Pancreas (tissue), 10 donors: ENCODE results near the gene ROBO1. TPM values are rescaled to one million over a fixed set of nuclear protein-coding genes. Genes with fewer than 3 reads are reported as not detected.
"Not testable (repeated sequence)": the region's sequence is repeated elsewhere in the genome, so short reads cannot be mapped to it uniquely, and the experiment has no call there.

Experiments used
- ATAC-seq, 4 donors: fragments of 200-7000 bp; cut with Tn5 transposase; one replicate each; pipeline versions ENCODE4 v1.8.0 to v1.9.1; 2020; ENCODE audit warnings: mild to moderate bottlenecking in 4 of 4, moderate library complexity in 4 of 4
- DNase-seq, 6 donors: peaks; one replicate each; pipeline ENCODE4 v3.0.0-alpha.2; 2020
- FAIRE-seq: peaks from 2 replicates; lab custom pipeline; 2012; peaks lifted over from hg19 to GRCh38; lab: Jason Lieb, UNC
- H3K27ac ChIP-seq, 4 donors: fragments of 200-600 bp; sonication (generic); 1 replicate in 3 of 4; 2 replicates in 1 of 4; pipeline versions ENCODE4 v1.5.0 to v1.8.0; 2020
- H3K27me3 ChIP-seq, 4 donors: fragments of 200-600 bp; one replicate each; pipeline ENCODE4 v1.8.0; 2021
- H3K36me3 ChIP-seq, 3 donors: fragments of 200-600 bp; sonication (generic) in 1 of 3; one replicate each; pipeline versions ENCODE4 v1.5.0 to v1.8.0; 2020 to 2021
- H3K4me1 ChIP-seq, 3 donors: fragments of 200-600 bp; one replicate each; pipeline ENCODE4 v1.8.0; 2021
- H3K4me3 ChIP-seq, 4 donors: fragments of 200-600 bp; sonication (generic) in 2 of 4; one replicate each; pipeline versions ENCODE4 v1.5.0 to v1.8.0; 2020 to 2021
- H3K9me3 ChIP-seq, 4 donors: fragments of 200-600 bp; one replicate each; pipeline ENCODE4 v1.8.0; 2021
- CTCF ChIP-seq, 4 donors: fragments of 200-600 bp; sonication (generic) in 3 of 4; IDR thresholded peaks; one replicate each; pipeline versions ENCODE4 v1.5.0 to v1.8.0; 2021; ENCODE audit warnings: antibody characterized with exemption in 4 of 4
- WGBS, 2 donors: extraction: QIAGEN DNeasy Blood & Tissue Kit; methylation state at CpG; one replicate each; pipeline ENCODE4 v1.1.7; 2013; 5-methylcytosine and 5-hydroxymethylcytosine counted together
- intact Hi-C, 3 donors: fragments of 100-400 bp; cut with DNase I; formaldehyde crosslinking; loops; one replicate each; pipeline versions ENCODE4 v1.11.1 to v1.14.2; 2022
- polyA plus RNA-seq, 2 donors: library from polyadenylated mRNA; stranded (reverse); fragments of 200-250 nt; gene quantifications; one replicate each; pipeline ENCODE4 v1.2.3, GENCODE V29; 2013
- total RNA-seq, 6 donors: library from RNA; stranded (reverse); fragmentation: NEBNext Ultra II Directional in 4 of 6; extraction: Animal tissue kit (Norgen Biotek cat#: 25700) in 4 of 6; gene quantifications; one replicate each; pipeline versions ENCODE4 v1.2.1 to v1.2.4, GENCODE V29; 2021 to 2023
- donor health status: healthy with polysubstance abuse.
- donor health status: DM: no; HTN: no; CAD: no; lungs with moderate emphysema.
- donor health status: DM: no; HTN: no; CAD: no.
- donor health status: control.
- donor health status: control.
- donor health status: Bipolar disorder and iron deficiency.
- donor health status: DM: yes; HTN: yes; CAD: no.
- donor health status: DM: no; HTN: no; CAD: no.
- donor health status: DM: no; HTN: no; CAD: no.
- donor health status: DM: yes; HTN: yes; CAD: no.

Gene ROBO1
- total and polyA plus RNA-seq, 8 donors = 0.51 to 8.5 (median 2.8) TPM

- no peak overlapping the region for H3K27ac ChIP-seq
- intact Hi-C loops = no loop called here
- no peak for FAIRE-seq
- no peak overlapping the region for H3K4me3 ChIP-seq
- no peaks in the 10 kb centered on the region for H3K36me3 ChIP-seq
- TF ChIP-seq CTCF (IDR thresholded peaks at IDR 0.05) = no peak
- no peaks in the 10 kb centered on the region for H3K4me1 ChIP-seq
- no peaks in the 10 kb centered on the region for H3K27me3 ChIP-seq
- no peak for DNase-seq
- WGBS, 2 donors = 52 to 60% methylated on average over 2 of the region's 2 CpGs
- no peaks in the 10 kb centered on the region for H3K9me3 ChIP-seq
- ATAC-seq = no peak
These were observed 452.8 kb downstream of the ROBO1 start for GRCh38 chr3:79314962-79315361.

- TF ChIP-seq CTCF (IDR thresholded peaks at IDR 0.05) = no peak
- Histone ChIP-seq H3K27ac (no peak overlapping the region), H3K9me3 (no peaks in the 10 kb centered on the region), H3K27me3 (no peaks in the 10 kb centered on the region), H3K36me3 (no peaks in the 10 kb centered on the region), H3K4me3 (no peak overlapping the region), H3K4me1 (no peaks in the 10 kb centered on the region)
- DNase-seq (no peak), ATAC-seq (no peak), FAIRE-seq (no peak)
- 47 to 49% methylated on average over 1 of the region's 1 CpG for WGBS, 2 donors
- intact Hi-C loops = no loop called here
These were observed 453.3 kb downstream of the ROBO1 start for GRCh38 chr3:79314544-79314943.

- 78 to 92% methylated on average over 1 of the region's 1 CpG for WGBS, 2 donors
- Histone ChIP-seq H3K9me3 (no peaks in the 10 kb centered on the region), H3K27ac (no peak overlapping the region), H3K27me3 (no peaks in the 10 kb centered on the region), H3K4me1 (no peaks in the 10 kb centered on the region), H3K36me3 (no peaks in the 10 kb centered on the region), H3K4me3 (no peak overlapping the region)
- DNase-seq (no peak), ATAC-seq (no peak), FAIRE-seq (no peak)
- TF ChIP-seq CTCF (IDR thresholded peaks at IDR 0.05) = no peak
- intact Hi-C loops = no loop called here
These were observed 457.8 kb downstream of the ROBO1 start for GRCh38 chr3:79310016-79310415.

- TF ChIP-seq CTCF (IDR thresholded peaks at IDR 0.05) = no peak
- H3K9me3 ChIP-seq = no peaks in the 10 kb centered on the region
- intact Hi-C loops = no loop called here
- no peak overlapping the region for H3K4me3 ChIP-seq
- peaks cover 0 to 8% (median 0%) of the 10 kb centered on the region in 4 donors for H3K27me3 ChIP-seq
- no peak for DNase-seq
- no peak for ATAC-seq
- H3K36me3 ChIP-seq = no peaks in the 10 kb centered on the region
- no peaks in the 10 kb centered on the region for H3K4me1 ChIP-seq
- H3K27ac ChIP-seq = no peak overlapping the region
- WGBS, 2 donors = 8 to 17% methylated on average over 1 of the region's 1 CpG
- FAIRE-seq = no peak
These were observed 460.7 kb downstream of the ROBO1 start for GRCh38 chr3:79306934-79307570.

GRCh38 chr3:79299949-79300635, 467.7 kb downstream of the ROBO1 start:
- ATAC-seq, H3K9me3 ChIP-seq, intact Hi-C loops, H3K27ac ChIP-seq, H3K4me3 ChIP-seq, H3K4me1 ChIP-seq, H3K36me3 ChIP-seq, FAIRE-seq, H3K27me3 ChIP-seq: not testable (repeated sequence)
- 93 to 97% methylated on average over 40 of the region's 40 CpGs for WGBS, 2 donors
- peak in 1 of 6 donors; percentile 54 for DNase-seq
